Transverse colon (tissue), 4 donors: ENCODE results near the gene PROX1. TPM values are rescaled to one million over a fixed set of nuclear protein-coding genes. Genes with fewer than 3 reads are reported as not detected.

ENCODE experiments used
- DNase-seq: peaks from one replicate; pipeline ENCODE4 v3.0.0-alpha.2; 2019
- H3K27ac ChIP-seq, 4 donors: fragments of 200-600 bp; sonication (generic); 2 replicates each; pipeline ENCODE4 v1.5.1; 2016 to 2018; ENCODE audit warnings: inconsistent platforms in 4 of 4
- H3K27me3 ChIP-seq: fragments of 200-600 bp; sonication (generic); 2 replicates; pipeline ENCODE4 v1.5.1; 2017; ENCODE audit warnings: inconsistent platforms
- H3K36me3 ChIP-seq, 4 donors: fragments of 200-600 bp; sonication (generic); 2 replicates each; pipeline ENCODE4 v1.5.1; 2017 to 2019; ENCODE audit warnings: inconsistent platforms in 4 of 4
- H3K4me1 ChIP-seq, 4 donors: fragments of 200-600 bp; sonication (generic); 2 replicates each; pipeline ENCODE4 v1.5.1; 2017 to 2020; ENCODE audit warnings: inconsistent platforms in 4 of 4
- H3K4me3 ChIP-seq, 4 donors: fragments of 200-600 bp; sonication (generic); 1 replicate in 1 of 4; 2 replicates in 3 of 4; pipeline versions ENCODE4 v1.5.1 to v1.6.1; 2017 to 2019; ENCODE audit warnings: inconsistent platforms in 4 of 4
- H3K9me3 ChIP-seq, 2 donors: fragments of 200-600 bp; sonication (generic); 2 replicates each; pipeline ENCODE4 v1.5.1; 2017 to 2019; ENCODE audit warnings: inconsistent platforms in 2 of 2
- EP300 ChIP-seq: sonication (generic); formaldehyde crosslinking; IDR thresholded peaks from one replicate; pipeline ENCODE4 v1.6.1; 2017; ENCODE audit warnings: antibody characterized with exemption, low read depth
- POLR2A ChIP-seq: fragments of 450-650 bp; IDR thresholded peaks from one replicate; pipeline ENCODE4 v1.6.1; 2016; ENCODE audit warnings: antibody characterized with exemption, mild to moderate bottlenecking, moderate library complexity
- POLR2AphosphoS5 ChIP-seq, 3 donors: sonication (generic); formaldehyde crosslinking; IDR thresholded peaks; one replicate each; pipeline ENCODE4 v1.6.1; 2016; ENCODE audit warnings: antibody characterized with exemption in 3 of 3
- WGBS, 2 donors: methylation state at CpG; one replicate each; pipeline ENCODE4 v1.1.5; 2018; ENCODE audit warnings: low coverage in 1 of 2; 5-methylcytosine and 5-hydroxymethylcytosine counted together
- in situ Hi-C, 4 donors: fragments of 200-750 bp; cut with MboI; loops; one replicate each; pipeline versions ENCODE4 v1.15.0 to v1.15.1; 2017; ENCODE audit warnings: low sequenced_read_pairs in 3 of 4, low pct_ligation_motif_present in 1 of 4, low pct_unique_long_range_greater_than_20kb in 1 of 4
- intact Hi-C: fragments of 100-400 bp; cut with DNase I; formaldehyde crosslinking; loops from one replicate; pipeline ENCODE4 v1.15.1; 2023; ENCODE audit warnings: low total_unique reads
- total RNA-seq, 4 donors: library from RNA; depleted of rRNA; stranded (reverse); fragments of >200 nt; gene quantifications; one replicate each; pipeline ENCODE4 v1.1.0, GENCODE V29; 2016
- TF ChIP-seq, protein P1 (sequence below), 5 experiments: fragments of 200-600 bp in 3 of 5; fragments of 450-650 bp in 2 of 5; sonication (generic) in 3 of 5; IDR thresholded peaks; 1 replicate in 2 of 5; 2 replicates in 3 of 5; pipeline ENCODE4 v1.5.1; 2016 to 2017; ENCODE audit warnings: antibody characterized with exemption in 5 of 5, inconsistent platforms in 3 of 5, mild to moderate bottlenecking in 2 of 5, moderate library complexity in 1 of 5

Gene PROX1
- total RNA-seq, 4 donors from 2014 or later, result 3.4 to 16.1 (median 8.0) TPM

DNA sequence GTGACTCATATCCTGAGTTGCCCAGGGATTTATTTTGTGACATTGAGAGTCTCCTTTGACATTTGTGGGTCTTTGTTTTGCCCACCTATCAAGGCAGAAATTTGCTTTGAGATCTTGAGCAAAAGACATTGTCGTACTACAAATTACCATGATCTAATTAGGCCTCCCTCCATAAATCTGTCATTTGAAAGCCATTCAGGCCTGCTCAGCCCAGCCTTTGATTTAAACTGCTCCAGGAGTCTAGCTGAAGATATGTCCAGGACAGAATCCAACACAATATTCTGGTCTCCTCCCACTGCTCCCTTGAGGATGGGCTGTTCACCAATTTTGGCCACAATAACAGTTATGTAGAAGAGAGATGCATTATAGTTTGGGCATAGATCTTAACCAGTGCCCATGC lies 86.7 kb downstream of the PROX1 start:
- Histone ChIP-seq H3K9me3 (no peaks in the 10 kb centered on the region), H3K4me1 (no peaks in the 10 kb centered on the region), H3K36me3 (no peaks in the 10 kb centered on the region), H3K4me3 (no peak overlapping the region), H3K27me3 (no peaks in the 10 kb centered on the region), H3K27ac (no peak overlapping the region)
- WGBS, 2 donors, result 44 to 80% methylated on average over 1 of the region's 1 CpG
- DNase-seq, result no peak
- in situ Hi-C loops (no loop called here), intact Hi-C loops (no loop called here)
- TF ChIP-seq, protein P1, sequence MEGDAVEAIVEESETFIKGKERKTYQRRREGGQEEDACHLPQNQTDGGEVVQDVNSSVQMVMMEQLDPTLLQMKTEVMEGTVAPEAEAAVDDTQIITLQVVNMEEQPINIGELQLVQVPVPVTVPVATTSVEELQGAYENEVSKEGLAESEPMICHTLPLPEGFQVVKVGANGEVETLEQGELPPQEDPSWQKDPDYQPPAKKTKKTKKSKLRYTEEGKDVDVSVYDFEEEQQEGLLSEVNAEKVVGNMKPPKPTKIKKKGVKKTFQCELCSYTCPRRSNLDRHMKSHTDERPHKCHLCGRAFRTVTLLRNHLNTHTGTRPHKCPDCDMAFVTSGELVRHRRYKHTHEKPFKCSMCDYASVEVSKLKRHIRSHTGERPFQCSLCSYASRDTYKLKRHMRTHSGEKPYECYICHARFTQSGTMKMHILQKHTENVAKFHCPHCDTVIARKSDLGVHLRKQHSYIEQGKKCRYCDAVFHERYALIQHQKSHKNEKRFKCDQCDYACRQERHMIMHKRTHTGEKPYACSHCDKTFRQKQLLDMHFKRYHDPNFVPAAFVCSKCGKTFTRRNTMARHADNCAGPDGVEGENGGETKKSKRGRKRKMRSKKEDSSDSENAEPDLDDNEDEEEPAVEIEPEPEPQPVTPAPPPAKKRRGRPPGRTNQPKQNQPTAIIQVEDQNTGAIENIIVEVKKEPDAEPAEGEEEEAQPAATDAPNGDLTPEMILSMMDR (IDR thresholded peaks at IDR 0.05), result no peak
- no peak for TF ChIP-seq POLR2AphosphoS5 (IDR thresholded peaks at IDR 0.05)
- TF ChIP-seq EP300, result no peak
- no peak for TF ChIP-seq POLR2A

DNA sequence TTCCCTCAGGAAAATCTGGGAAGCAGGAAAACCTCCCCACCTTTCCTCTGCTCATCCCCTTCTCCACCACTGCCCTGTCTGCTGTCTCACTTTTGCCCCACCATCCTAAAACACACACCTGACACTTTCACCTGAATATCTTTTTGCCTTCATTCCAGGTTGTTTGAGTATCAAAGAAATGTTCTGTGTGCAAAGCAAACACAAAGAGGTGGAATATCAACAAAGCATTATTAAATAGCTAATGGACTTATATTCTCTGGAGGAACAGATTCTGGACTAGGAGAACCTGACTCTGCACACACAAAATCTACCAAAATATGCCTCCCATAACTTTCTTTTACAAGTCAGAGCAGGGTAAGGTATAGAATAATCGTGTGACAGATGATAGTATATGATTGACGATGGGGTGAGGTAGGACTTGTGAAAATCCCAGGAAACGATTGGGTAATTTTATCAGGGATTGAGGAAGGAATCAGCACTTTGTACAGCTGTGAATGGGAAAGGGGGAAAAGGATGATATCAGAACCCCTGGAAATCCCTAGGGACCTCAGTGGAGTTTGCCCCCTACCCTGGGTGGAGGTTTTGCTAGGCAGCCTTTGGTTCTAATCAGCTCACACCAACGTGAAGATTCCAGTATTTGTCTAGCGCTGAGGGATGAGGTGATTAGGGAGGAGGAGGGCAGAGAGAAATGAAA lies 87.7 kb downstream of the PROX1 start:
- no peak for DNase-seq
- in situ Hi-C loops (no loop called here), intact Hi-C loops (no loop called here)
- no peaks in the 10 kb centered on the region for H3K4me1 ChIP-seq
- no peaks in the 10 kb centered on the region for H3K27me3 ChIP-seq
- H3K36me3 ChIP-seq, result no peaks in the 10 kb centered on the region
- H3K4me3 ChIP-seq, result no peak overlapping the region
- TF ChIP-seq EP300, result no peak
- no peak for TF ChIP-seq POLR2AphosphoS5 (IDR thresholded peaks at IDR 0.05)
- TF ChIP-seq POLR2A, result no peak
- WGBS, 2 donors, result 67 to 71% methylated on average over 5 of the region's 5 CpGs
- H3K9me3 ChIP-seq, result no peaks in the 10 kb centered on the region
- no peak overlapping the region for H3K27ac ChIP-seq

DNA sequence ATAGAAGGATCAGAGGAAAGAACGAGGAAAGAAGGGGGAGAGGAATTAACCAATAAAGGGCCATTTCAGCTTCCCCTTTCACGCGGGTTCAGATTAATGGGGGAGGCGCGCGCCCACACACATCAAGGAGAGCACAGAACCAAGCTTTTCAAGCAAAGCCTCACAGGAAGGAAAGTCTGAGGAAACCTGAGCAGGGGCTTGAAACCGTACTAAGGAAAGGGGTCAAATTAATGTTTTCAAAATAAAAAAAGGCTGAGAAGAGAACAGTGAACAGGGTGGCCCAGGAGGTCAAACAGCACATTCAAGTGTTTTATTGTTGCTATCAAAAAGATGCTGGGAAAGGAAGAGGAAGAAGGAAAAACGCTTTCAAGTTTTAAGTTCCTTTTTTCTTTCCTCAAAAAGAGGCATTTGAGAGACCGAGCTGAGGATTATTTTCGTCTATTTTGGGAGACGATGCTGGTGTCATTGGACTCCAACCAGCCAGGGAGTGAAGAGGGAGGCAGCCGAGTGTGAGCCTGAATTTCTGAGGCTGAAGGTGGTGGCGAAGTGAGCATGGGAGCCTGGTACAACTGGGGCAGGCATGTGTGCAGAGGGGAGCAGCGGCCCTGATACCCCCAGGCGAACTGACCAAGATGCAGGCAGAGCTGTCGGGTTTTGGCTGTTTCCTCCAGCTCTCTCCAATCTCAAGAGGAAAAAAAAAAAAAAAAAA lies 88.4 kb downstream of the PROX1 start:
- 72 to 74% methylated on average over 8 to 16 of the region's 16 CpGs for WGBS, 2 donors
- no peak overlapping the region for H3K27ac ChIP-seq
- H3K9me3 ChIP-seq, result no peaks in the 10 kb centered on the region
- in situ Hi-C loops, result no loop called here
- no peak overlapping the region for H3K4me3 ChIP-seq
- H3K36me3 ChIP-seq, result no peaks in the 10 kb centered on the region
- DNase-seq, result no peak
- H3K27me3 ChIP-seq, result no peaks in the 10 kb centered on the region
- TF ChIP-seq EP300 (no peak), POLR2AphosphoS5 (IDR thresholded peaks at IDR 0.05) (no peak), POLR2A (no peak)
- TF ChIP-seq, protein P1 (IDR thresholded peaks at IDR 0.05), result no peak
- no peaks in the 10 kb centered on the region for H3K4me1 ChIP-seq
- intact Hi-C loops, result no loop called here

DNA sequence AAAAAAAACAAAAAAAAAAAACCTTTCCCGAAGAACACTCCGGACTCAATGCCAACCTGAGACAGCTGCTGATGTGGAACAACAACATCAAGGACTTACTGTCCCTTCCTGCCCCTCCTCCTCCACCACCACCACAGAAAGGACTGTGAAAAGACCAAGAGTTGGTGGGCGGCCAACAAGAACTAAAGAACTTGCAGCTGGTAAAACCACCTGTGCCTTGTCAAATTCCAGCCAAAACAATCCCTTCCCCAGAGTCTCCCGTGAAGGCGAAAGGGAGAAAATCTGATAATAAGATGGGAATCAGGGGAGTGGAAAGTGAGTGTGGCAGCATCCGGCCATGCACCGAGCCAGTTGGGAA lies 88.9 kb downstream of the PROX1 start:
- WGBS, 2 donors, result 82 to 85% methylated on average over 5 to 7 of the region's 7 CpGs
- H3K4me3 ChIP-seq, result no peak overlapping the region
- H3K36me3 ChIP-seq, result no peaks in the 10 kb centered on the region
- no peaks in the 10 kb centered on the region for H3K9me3 ChIP-seq
- TF ChIP-seq, protein P1 (IDR thresholded peaks at IDR 0.05), result no peak
- TF ChIP-seq POLR2AphosphoS5 (IDR thresholded peaks at IDR 0.05), result no peak
- no peak for TF ChIP-seq EP300
- TF ChIP-seq POLR2A, result no peak
- in situ Hi-C loops, result no loop called here
- DNase-seq, result no peak
- no peak overlapping the region for H3K27ac ChIP-seq
- no peaks in the 10 kb centered on the region for H3K27me3 ChIP-seq
- H3K4me1 ChIP-seq, result no peaks in the 10 kb centered on the region
- intact Hi-C loops, result no loop called here
